GM12874 (cell line): Measurements from ENCODE around the gene YPEL3.

Experiments used
- CTCF ChIP-seq: IDR thresholded peaks from 2 replicates; pipeline ENCODE4 v1.5.1; 2011; ENCODE audit warnings: low read depth, mild to moderate bottlenecking, control low read depth, low read length, moderate library complexity; ENCODE audit not compliant: insufficient read depth

The YPEL3 gene

GRCh38 chr16:30086291-30087140 is 9.5 kb downstream of the YPEL3 start:
- no peak for TF ChIP-seq CTCF

- no peak for TF ChIP-seq CTCF
These were observed 10.2 kb downstream of the YPEL3 start for GRCh38 chr16:30085820-30086219.

- no peak for TF ChIP-seq CTCF
These were observed 10.8 kb downstream of the YPEL3 start for GRCh38 chr16:30085247-30085646.

GRCh38 chr16:30084816-30085159 is 11.2 kb downstream of the YPEL3 start:
- no peak for TF ChIP-seq CTCF

- no peak for TF ChIP-seq CTCF
These were observed 11.8 kb downstream of the YPEL3 start for GRCh38 chr16:30084096-30084815.

GRCh38 chr16:30083216-30084055 is 12.6 kb downstream of the YPEL3 start:
- no peak for TF ChIP-seq CTCF

- TF ChIP-seq CTCF = peak; percentile 25; the same call in 1 of the 2 replicates
These were observed 13.4 kb downstream of the YPEL3 start for GRCh38 chr16:30082545-30083090.
